Activated CD8-positive, alpha-beta memory T cell treated with anti-CD3 and anti-CD28 coated beads for 48 hours (primary cell): Measurements from ENCODE around the gene KCNC4.

Experiments used
- DNase-seq, 3 experiments: peaks; one replicate each; pipeline ENCODE4 v3.0.0-alpha.2; 2020; ENCODE audit warnings: low read depth in 2 of 3, low spot score in 2 of 3

KCNC4 gene

GRCh38 chr1:110229348-110230001, 19.4 kb downstream of the KCNC4 start:
- DNase-seq, result no peak

GRCh38 chr1:110230381-110231199, 20.5 kb downstream of the KCNC4 start:
- no peak for DNase-seq

GRCh38 chr1:110233861-110234260, 23.7 kb downstream of the KCNC4 start:
- DNase-seq, result no peak

- no peak for DNase-seq
Observed at GRCh38 chr1:110234691-110235090, 24.6 kb downstream of the KCNC4 start.

- DNase-seq, result no peak
Observed at GRCh38 chr1:110235181-110235833, 25.2 kb downstream of the KCNC4 start.

GRCh38 chr1:110235834-110236682, 25.9 kb downstream of the KCNC4 start:
- no peak for DNase-seq

GRCh38 chr1:110237386-110238152, 27.5 kb downstream of the KCNC4 start:
- DNase-seq, result no peak

GRCh38 chr1:110239441-110240430, 29.6 kb downstream of the KCNC4 start:
- DNase-seq, result no peak

- DNase-seq, result no peak
Observed at GRCh38 chr1:110240476-110241210, 30.5 kb downstream of the KCNC4 start.

- no peak for DNase-seq
Observed at GRCh38 chr1:110241516-110241915, 31.4 kb downstream of the KCNC4 start.

- DNase-seq, result no peak
Observed at GRCh38 chr1:110242062-110242461, 31.9 kb downstream of the KCNC4 start.

- no peak for DNase-seq
Observed at GRCh38 chr1:110242731-110243130, 32.6 kb downstream of the KCNC4 start.

GRCh38 chr1:110243146-110243545, 33.0 kb downstream of the KCNC4 start:
- no peak for DNase-seq

GRCh38 chr1:110243574-110243973, 33.5 kb downstream of the KCNC4 start:
- no peak for DNase-seq

- DNase-seq, result no peak
Observed at GRCh38 chr1:110245876-110246620, 35.9 kb downstream of the KCNC4 start.

GRCh38 chr1:110248746-110249145, 38.6 kb downstream of the KCNC4 start:
- DNase-seq, result no peak

GRCh38 chr1:110249256-110249655, 39.1 kb downstream of the KCNC4 start:
- DNase-seq, result no peak

- no peak for DNase-seq
Observed at GRCh38 chr1:110250008-110250407, 39.9 kb downstream of the KCNC4 start.
